Fibroblast of mammary gland (primary cell): ENCODE results near the gene EFL1.
A peak's percentile ranks its signal among the peaks of the same experiment; 100 is the strongest.
"Not testable (repeated sequence)": the region's sequence is repeated elsewhere in the genome, so short reads cannot be mapped to it uniquely, and the experiment has no call there.

Source experiments
- DNase-seq: peaks from one replicate; pipeline ENCODE4 v3.0.0-alpha.2; 2010; ENCODE audit warnings: low read depth
- H3K4me3 ChIP-seq: 2 replicates; pipeline ENCODE4 v1.5.1; 2011; ENCODE audit warnings: low read depth, mild to moderate bottlenecking, low read length, moderate library complexity; ENCODE audit not compliant: control insufficient read depth
- CTCF ChIP-seq: conservative IDR thresholded peaks from 2 replicates; pipeline ENCODE4 v1.5.1; 2011; ENCODE audit warnings: low read depth, low read length, inconsistent platforms; ENCODE audit not compliant: control insufficient read depth, insufficient read depth

Gene EFL1

GRCh38 chr15:82262422-82263026, at the start of gene EFL1, which contains the start of gene SAXO2:
EFL1 (minus strand) TSS chr15:82262734; CDS start chr15:82261778, 956 bp downstream.
SAXO2 (plus strand) TSS chr15:82262818; CDS start chr15:82262880, 62 bp downstream.
- H3K4me3 ChIP-seq, result peak within 1 kb of the TSS; percentile 76
- no peak for TF ChIP-seq CTCF
- DNase-seq, result peak; percentile 75

DNA sequence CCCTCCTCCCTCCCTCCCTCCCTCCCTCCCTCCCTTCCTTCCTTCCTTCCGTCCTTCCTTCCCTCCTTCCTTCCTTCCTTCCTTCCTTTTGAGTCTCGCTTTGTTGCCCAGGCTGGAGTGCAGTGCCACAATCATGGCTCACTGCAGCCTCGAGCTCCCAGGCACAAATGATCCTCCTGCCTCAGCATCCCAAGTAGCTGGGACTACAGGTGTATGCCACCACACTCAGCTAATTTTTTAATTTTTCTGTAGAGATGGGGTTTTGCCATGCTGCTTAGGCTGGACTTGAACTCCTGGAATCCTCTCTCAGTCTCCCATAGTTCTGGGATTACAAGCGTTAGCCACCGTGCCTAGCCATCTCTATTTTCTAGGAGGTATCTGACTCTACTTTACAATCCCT, 48.8 kb upstream of the EFL1 start:
- not testable (repeated sequence) for DNase-seq, H3K4me3 ChIP-seq

GRCh38 chr15:82309802-82310201, 47.3 kb upstream of the EFL1 start:
- DNase-seq, result no peak
- no peak for TF ChIP-seq CTCF
- H3K4me3 ChIP-seq, result no peak overlapping the region

- no peak for DNase-seq
- TF ChIP-seq CTCF, result no peak
- H3K4me3 ChIP-seq, result no peak overlapping the region
Measured at GRCh38 chr15:82307714-82308081, 45.2 kb upstream of the EFL1 start.

GRCh38 chr15:82306791-82307713, 44.5 kb upstream of the EFL1 start:
- DNase-seq, result no peak
- no peak for TF ChIP-seq CTCF
- H3K4me3 ChIP-seq, result no peak overlapping the region

DNA sequence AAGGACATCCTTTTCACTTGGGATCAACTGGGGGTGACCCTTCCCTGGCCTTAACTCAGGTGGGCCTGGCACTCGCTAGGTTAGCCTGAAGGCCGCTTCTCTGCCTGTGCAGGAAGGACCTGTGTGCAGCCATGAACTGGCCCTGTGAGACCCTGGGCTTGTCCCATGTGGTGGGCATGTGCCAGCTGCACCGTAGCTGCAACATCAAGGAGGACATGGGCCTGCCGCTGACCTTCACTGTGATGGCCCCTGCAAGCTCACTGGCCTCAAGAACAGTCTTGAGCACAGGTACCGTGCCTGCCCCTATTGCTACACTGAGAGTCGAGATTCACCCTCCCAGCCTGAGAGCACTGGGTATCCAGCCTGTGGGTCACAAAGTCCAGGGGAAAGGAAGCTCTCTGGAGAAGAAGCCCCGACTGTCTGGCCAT, 43.1 kb upstream of the EFL1 start:
- TF ChIP-seq CTCF, result no peak
- no peak for DNase-seq
- H3K4me3 ChIP-seq, result no peak overlapping the region

GRCh38 chr15:82304778-82305090, 42.2 kb upstream of the EFL1 start:
- no peak for DNase-seq
- no peak overlapping the region for H3K4me3 ChIP-seq
- no peak for TF ChIP-seq CTCF
